AG08396 (cell line): ENCODE measurements around the gene RAPGEFL1.
"Not testable (repeated sequence)": the region's sequence is repeated elsewhere in the genome, so short reads cannot be mapped to it uniquely, and the experiment has no call there.

ENCODE experiments used
- DNase-seq: peaks from one replicate; pipeline ENCODE4 v3.0.0; 2012; ENCODE audit warnings: low spot score, mixed read lengths

RAPGEFL1 gene

GRCh38 chr17:40177275-40177874 is at the start of gene RAPGEFL1:
Gene RAPGEFL1 (plus strand): TSS chr17:40177470. CDS start chr17:40177862, 392 bp downstream.
- peak; percentile 87 for DNase-seq

- no peak for DNase-seq
Measured at GRCh38 chr17:40129498-40129897, 47.8 kb upstream of the RAPGEFL1 start.

- no peak for DNase-seq
Measured at GRCh38 chr17:40130352-40131042, 46.8 kb upstream of the RAPGEFL1 start.

GRCh38 chr17:40134184-40134583 is 43.1 kb upstream of the RAPGEFL1 start:
- DNase-seq = no peak

GRCh38 chr17:40135817-40136216 is 41.5 kb upstream of the RAPGEFL1 start:
- no peak for DNase-seq

GRCh38 chr17:40139566-40140058 is 37.7 kb upstream of the RAPGEFL1 start:
- DNase-seq = no peak

- DNase-seq = not testable (repeated sequence)
Measured at GRCh38 chr17:40143166-40143565, 34.1 kb upstream of the RAPGEFL1 start.

GRCh38 chr17:40145476-40145875 is 31.8 kb upstream of the RAPGEFL1 start:
- DNase-seq = no peak

- DNase-seq = no peak
Measured at GRCh38 chr17:40148527-40148926, 28.7 kb upstream of the RAPGEFL1 start.

- no peak for DNase-seq
Measured at GRCh38 chr17:40150276-40150675, 27.0 kb upstream of the RAPGEFL1 start.

- DNase-seq = no peak
Measured at GRCh38 chr17:40151414-40151963, 25.8 kb upstream of the RAPGEFL1 start.

- no peak for DNase-seq
Measured at GRCh38 chr17:40153603-40154236, 23.6 kb upstream of the RAPGEFL1 start.

- DNase-seq = no peak
Measured at GRCh38 chr17:40157973-40158372, 19.3 kb upstream of the RAPGEFL1 start.

- DNase-seq = no peak
Measured at GRCh38 chr17:40158438-40159013, 18.7 kb upstream of the RAPGEFL1 start.

- DNase-seq = no peak
Measured at GRCh38 chr17:40159456-40159855, 17.8 kb upstream of the RAPGEFL1 start.

GRCh38 chr17:40167685-40168261 is 9.5 kb upstream of the RAPGEFL1 start:
- no peak for DNase-seq

GRCh38 chr17:40168262-40168832 is 8.9 kb upstream of the RAPGEFL1 start:
- peak; percentile 70 for DNase-seq

GRCh38 chr17:40170325-40170724 is 6.9 kb upstream of the RAPGEFL1 start:
- no peak for DNase-seq

GRCh38 chr17:40171750-40172149 is 5.5 kb upstream of the RAPGEFL1 start:
- DNase-seq = no peak

- no peak for DNase-seq
Measured at GRCh38 chr17:40173091-40173777, 4.0 kb upstream of the RAPGEFL1 start.

- no peak for DNase-seq
Measured at GRCh38 chr17:40173778-40174135, 3.5 kb upstream of the RAPGEFL1 start.
